Chondrocyte (in vitro differentiated cells): Measurements from ENCODE around the gene CYLD. TPM values are rescaled to one million over a fixed set of nuclear protein-coding genes. Genes with fewer than 3 reads are reported as not detected.

Experiments used
- DNase-seq: peaks from one replicate; pipeline ENCODE4 v3.0.0; 2021; ENCODE audit warnings: mixed read lengths, low spot score
- H3K27ac Mint-ChIP-seq: one replicate; pipeline ENCODE4 v1.8.0; 2021; ENCODE audit warnings: mild to moderate bottlenecking, moderate library complexity, mixed read lengths; ENCODE audit not compliant: unreplicated experiment
- H3K27me3 Mint-ChIP-seq: 2 replicates; pipeline ENCODE4 v1.8.0; 2021; ENCODE audit warnings: low read depth, mixed read lengths
- H3K36me3 Mint-ChIP-seq: 2 replicates; pipeline ENCODE4 v1.8.0; 2021; ENCODE audit warnings: low read depth, mixed read lengths
- H3K4me1 Mint-ChIP-seq: 2 replicates; pipeline ENCODE4 v1.8.0; 2021; ENCODE audit warnings: low read depth, mild to moderate bottlenecking, mixed read lengths
- H3K4me3 Mint-ChIP-seq: one replicate; pipeline ENCODE4 v1.8.0; 2021; ENCODE audit warnings: mild to moderate bottlenecking, moderate library complexity, mixed read lengths; ENCODE audit not compliant: unreplicated experiment
- H3K9me3 Mint-ChIP-seq: 2 replicates; pipeline ENCODE4 v1.8.0; 2021; ENCODE audit warnings: low read depth, mixed read lengths
- CTCF ChIP-seq: fragments of 200-600 bp; sonication (generic); IDR thresholded peaks from 2 replicates; pipeline ENCODE4 v1.5.0; 2021; ENCODE audit warnings: antibody characterized with exemption, mild to moderate bottlenecking, moderate library complexity
- total RNA-seq: library from RNA; stranded (reverse); gene quantifications from 3 replicates; pipeline ENCODE4 v1.2.1, GENCODE V29; 2021

CYLD gene
- total RNA-seq, 1 donor from 2014 or later = 35.8 TPM

- no peaks in the 10 kb centered on the region for H3K9me3 Mint-ChIP-seq
- H3K4me1 Mint-ChIP-seq = peaks cover 7% of the 10 kb centered on the region
- H3K27ac Mint-ChIP-seq = no peak overlapping the region
- H3K4me3 Mint-ChIP-seq = no peak overlapping the region
- no peak for DNase-seq
- H3K36me3 Mint-ChIP-seq = peaks cover 15% of the 10 kb centered on the region
- H3K27me3 Mint-ChIP-seq = no peaks in the 10 kb centered on the region
- TF ChIP-seq CTCF = no peak
Measured at GRCh38 chr16:50796829-50797228, 54.9 kb downstream of the CYLD start.

- no peak for DNase-seq
Measured at GRCh38 chr16:50797456-50797855, 55.6 kb downstream of the CYLD start.

GRCh38 chr16:50800074-50800473, 58.2 kb downstream of the CYLD start:
- DNase-seq = no peak
- Mint-ChIP-seq H3K27me3 (no peaks in the 10 kb centered on the region), H3K4me1 (no peaks in the 10 kb centered on the region), H3K9me3 (no peaks in the 10 kb centered on the region), H3K27ac (no peak overlapping the region), H3K4me3 (no peak overlapping the region), H3K36me3 (peaks cover 12% of the 10 kb centered on the region)
- TF ChIP-seq CTCF = no peak

More at GRCh38 chr16:50797456-50797855, 55.6 kb downstream of the CYLD start:
- Mint-ChIP-seq H3K4me3 (no peak overlapping the region), H3K9me3 (no peaks in the 10 kb centered on the region), H3K36me3 (peaks cover 15% of the 10 kb centered on the region), H3K27me3 (no peaks in the 10 kb centered on the region), H3K4me1 (peaks cover 7% of the 10 kb centered on the region), H3K27ac (no peak overlapping the region)
- TF ChIP-seq CTCF = no peak

GRCh38 chr16:50801036-50801435, 59.1 kb downstream of the CYLD start:
- peaks cover 2% of the 10 kb centered on the region for H3K4me1 Mint-ChIP-seq
- no peak overlapping the region for H3K4me3 Mint-ChIP-seq
- no peak for TF ChIP-seq CTCF
- no peak overlapping the region for H3K27ac Mint-ChIP-seq
- no peaks in the 10 kb centered on the region for H3K27me3 Mint-ChIP-seq
- H3K36me3 Mint-ChIP-seq = peaks cover 7% of the 10 kb centered on the region
- H3K9me3 Mint-ChIP-seq = no peaks in the 10 kb centered on the region
- no peak for DNase-seq

- Mint-ChIP-seq H3K4me1 (peaks cover 8% of the 10 kb centered on the region), H3K4me3 (no peak overlapping the region), H3K27me3 (no peaks in the 10 kb centered on the region), H3K27ac (no peak overlapping the region), H3K9me3 (no peaks in the 10 kb centered on the region), H3K36me3 (peaks cover 1% of the 10 kb centered on the region)
- no peak for TF ChIP-seq CTCF
- DNase-seq = no peak
Measured at GRCh38 chr16:50802000-50802399, 60.1 kb downstream of the CYLD start.
